HAP-1 (cell line): ENCODE results near the gene FBXL16.
A peak's percentile ranks its signal among the peaks of the same experiment; 100 is the strongest.

ENCODE experiments used
- DNase-seq, 2 experiments: peaks; one replicate each; pipeline ENCODE4 v3.0.0-alpha.2; 2016 to 2020; ENCODE audit warnings: low spot score in 2 of 2
- H3K27me3 ChIP-seq: fragments of 250-450 bp; sonication (Bioruptor Pico); 2 replicates; pipeline ENCODE4 v1.5.1; 2020; ENCODE audit warnings: low read depth, mild to moderate bottlenecking, moderate library complexity
- H3K36me3 ChIP-seq: fragments of 250-450 bp; sonication (Bioruptor Pico); replicated peaks from 2 replicates; pipeline ENCODE4 v1.5.1; 2020; ENCODE audit warnings: mild to moderate bottlenecking
- H3K4me1 ChIP-seq: fragments of 250-450 bp; sonication (Bioruptor Pico); 2 replicates; pipeline ENCODE4 v1.5.1; 2020; ENCODE audit warnings: mild to moderate bottlenecking
- H3K4me3 ChIP-seq: fragments of 250-450 bp; sonication (Bioruptor Pico); 2 replicates; pipeline ENCODE4 v1.5.1; 2020; ENCODE audit warnings: mild to moderate bottlenecking, moderate library complexity
- H3K9me3 ChIP-seq: fragments of 250-450 bp; sonication (Bioruptor Pico); 2 replicates; pipeline ENCODE4 v1.5.1; 2020; ENCODE audit warnings: mild to moderate bottlenecking, moderate library complexity
- in situ Hi-C: fragments of 300-500 bp; cut with MboI; formaldehyde crosslinking; loops from 3 replicates; pipeline ENCODE4 v1.14.3; 2020; ENCODE audit warnings: low sequenced_read_pairs, inconsistent platforms, mixed read lengths

The FBXL16 gene

DNA sequence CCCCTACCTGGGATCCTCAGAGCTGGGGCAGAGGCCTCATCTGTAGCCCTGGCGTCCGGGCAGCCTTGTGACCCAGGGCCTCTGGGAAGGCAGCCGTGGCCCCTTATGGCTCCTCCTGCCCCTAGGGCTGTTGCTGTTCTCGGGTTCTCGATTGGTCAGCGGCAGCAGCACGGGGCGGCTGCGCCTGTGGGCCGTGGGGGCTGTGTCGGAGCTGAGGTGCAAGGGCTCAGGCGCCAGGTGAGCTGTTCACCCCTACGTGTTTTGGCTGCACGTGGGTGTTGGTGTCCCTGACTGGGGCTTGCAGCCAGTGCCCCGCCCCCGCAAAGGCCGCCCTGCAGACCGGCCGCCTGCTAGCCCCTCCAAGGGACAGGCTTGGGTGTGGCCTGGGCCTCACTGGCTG is 43.5 kb downstream of the FBXL16 start:
- in situ Hi-C loops = no loop called here
- no peaks in the 10 kb centered on the region for H3K27me3 ChIP-seq
- H3K9me3 ChIP-seq = no peaks in the 10 kb centered on the region
- H3K4me3 ChIP-seq = no peak overlapping the region
- H3K4me1 ChIP-seq = no peaks in the 10 kb centered on the region
- DNase-seq = no peak
- peaks cover 29% of the 10 kb centered on the region; the same call in 1 of the 2 replicates for H3K36me3 ChIP-seq

DNA sequence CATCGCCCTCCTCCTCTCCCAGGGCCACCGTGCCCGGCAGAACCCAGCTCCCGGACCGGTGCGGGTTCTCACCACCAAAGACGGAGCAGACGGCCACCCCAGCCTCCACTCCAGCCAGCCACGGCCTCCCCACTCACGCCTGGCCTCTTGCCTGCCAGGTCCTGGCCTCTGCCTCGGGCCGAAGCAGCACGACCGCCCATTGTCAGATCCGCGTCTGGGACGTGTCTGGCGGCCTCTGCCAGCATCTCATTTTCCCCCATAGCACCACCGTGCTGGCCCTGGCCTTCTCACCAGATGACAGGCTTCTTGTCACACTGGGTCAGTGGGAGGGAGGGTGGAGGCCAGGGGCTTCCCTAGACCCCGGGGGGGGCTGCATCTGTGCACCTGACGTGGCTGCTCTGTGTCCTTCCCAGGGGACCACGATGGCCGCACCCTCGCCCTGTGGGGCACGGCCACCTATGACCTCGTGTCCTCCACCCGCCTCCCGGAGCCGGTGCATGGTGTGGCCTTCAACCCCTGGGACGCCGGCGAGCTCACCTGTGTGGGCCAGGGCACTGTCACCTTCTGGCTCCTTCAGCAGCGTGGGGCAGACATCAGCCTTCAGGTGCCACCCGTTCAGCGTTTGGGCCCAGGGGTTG is 44.3 kb downstream of the FBXL16 start:
- Histone ChIP-seq H3K9me3 (no peaks in the 10 kb centered on the region), H3K27me3 (no peaks in the 10 kb centered on the region), H3K4me3 (no peak overlapping the region), H3K36me3 (peaks cover 35% of the 10 kb centered on the region; the same call in 1 of the 2 replicates), H3K4me1 (no peaks in the 10 kb centered on the region)
- no peak for DNase-seq
- in situ Hi-C loops = no loop called here

DNA sequence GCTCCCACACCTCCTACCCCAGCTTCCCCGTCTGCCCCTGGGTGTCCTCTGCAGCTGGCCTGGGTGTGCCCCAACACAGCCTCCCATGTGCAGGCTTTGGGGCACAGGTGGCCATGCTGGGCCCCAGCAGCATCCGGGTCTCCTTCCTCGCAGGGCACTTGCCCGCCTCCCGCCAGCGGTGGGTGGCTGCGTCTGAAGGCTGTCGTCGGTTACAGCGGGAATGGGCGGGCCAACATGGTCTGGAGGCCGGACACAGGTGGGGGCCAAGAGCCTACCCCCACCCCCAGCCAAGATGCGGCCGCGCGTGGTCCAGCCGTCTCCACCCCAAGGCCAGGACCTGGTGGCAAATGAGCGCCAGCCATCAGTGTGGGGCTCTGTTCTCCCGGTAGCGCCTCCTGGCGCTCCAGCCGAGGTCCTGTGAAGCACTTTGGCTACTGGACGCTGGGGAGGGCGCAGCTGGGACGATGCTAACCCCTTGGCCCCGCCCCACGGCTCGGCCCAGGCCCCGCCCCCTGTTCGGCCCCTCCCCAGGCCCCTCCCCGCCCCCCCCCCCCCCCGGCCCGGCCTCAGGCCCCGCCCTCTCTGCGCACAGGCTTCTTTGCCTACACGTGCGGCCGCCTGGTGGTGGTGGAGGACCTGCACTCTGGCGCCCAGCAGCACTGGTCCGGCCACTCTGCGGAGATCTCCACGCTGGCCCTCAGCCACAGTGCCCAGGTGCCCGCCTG is 45.0 kb downstream of the FBXL16 start:
- no peaks in the 10 kb centered on the region for H3K4me1 ChIP-seq
- DNase-seq = peak; percentile 62 to 86
- no peak overlapping the region for H3K4me3 ChIP-seq
- H3K9me3 ChIP-seq = no peaks in the 10 kb centered on the region
- H3K27me3 ChIP-seq = no peaks in the 10 kb centered on the region
- H3K36me3 ChIP-seq = peaks cover 35% of the 10 kb centered on the region; the same call in 1 of the 2 replicates
- in situ Hi-C loops = no loop called here

DNA sequence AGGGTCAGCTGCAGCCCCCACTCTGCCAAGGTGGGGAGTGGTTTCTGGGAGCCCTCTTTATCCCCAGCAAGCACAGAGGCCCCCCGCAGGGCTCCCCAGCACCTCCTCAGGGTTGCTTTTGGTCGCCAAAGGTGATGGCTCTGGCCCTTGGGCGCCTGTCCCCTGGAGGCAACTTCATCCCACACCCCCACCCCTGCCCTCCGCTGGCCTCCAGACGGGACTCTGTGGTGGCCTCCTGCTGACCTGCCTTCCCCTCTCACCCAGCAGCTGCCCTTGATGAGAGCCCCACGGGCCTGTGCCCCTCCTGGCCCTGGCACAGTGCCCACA is 45.5 kb downstream of the FBXL16 start:
- H3K4me3 ChIP-seq = no peak overlapping the region

DNA sequence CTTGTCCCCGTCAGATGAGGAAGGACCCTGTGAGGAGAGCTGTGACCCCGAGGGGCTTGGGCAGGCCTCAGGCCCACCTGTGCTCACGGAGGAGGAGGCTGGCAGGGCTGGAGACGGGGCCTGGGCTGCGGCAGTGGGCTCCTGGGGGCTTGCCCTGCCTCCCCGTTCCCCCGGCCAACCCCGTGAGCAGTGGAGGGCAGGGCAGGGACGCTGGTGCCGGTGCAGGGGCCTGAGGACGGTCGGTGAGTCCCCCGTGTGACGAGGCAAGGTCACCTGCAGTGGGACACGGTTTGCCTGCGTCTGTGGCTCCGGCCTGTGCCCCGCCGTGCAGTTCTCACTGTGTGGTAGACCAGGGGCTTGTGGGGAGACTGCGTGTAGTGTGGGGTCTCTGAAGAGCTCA is 46.0 kb downstream of the FBXL16 start:
- in situ Hi-C loops = no loop called here
- Histone ChIP-seq H3K36me3 (peaks cover 40% of the 10 kb centered on the region), H3K9me3 (no peaks in the 10 kb centered on the region), H3K27me3 (no peaks in the 10 kb centered on the region), H3K4me1 (no peaks in the 10 kb centered on the region), H3K4me3 (no peak overlapping the region)
- no peak for DNase-seq

More for the DNA sequence above, 45.5 kb downstream of the FBXL16 start:
- Histone ChIP-seq H3K9me3 (no peaks in the 10 kb centered on the region), H3K36me3 (peaks cover 37% of the 10 kb centered on the region; the same call in 1 of the 2 replicates), H3K27me3 (no peaks in the 10 kb centered on the region), H3K4me1 (no peaks in the 10 kb centered on the region)
- in situ Hi-C loops = no loop called here
- DNase-seq = no peak

DNA sequence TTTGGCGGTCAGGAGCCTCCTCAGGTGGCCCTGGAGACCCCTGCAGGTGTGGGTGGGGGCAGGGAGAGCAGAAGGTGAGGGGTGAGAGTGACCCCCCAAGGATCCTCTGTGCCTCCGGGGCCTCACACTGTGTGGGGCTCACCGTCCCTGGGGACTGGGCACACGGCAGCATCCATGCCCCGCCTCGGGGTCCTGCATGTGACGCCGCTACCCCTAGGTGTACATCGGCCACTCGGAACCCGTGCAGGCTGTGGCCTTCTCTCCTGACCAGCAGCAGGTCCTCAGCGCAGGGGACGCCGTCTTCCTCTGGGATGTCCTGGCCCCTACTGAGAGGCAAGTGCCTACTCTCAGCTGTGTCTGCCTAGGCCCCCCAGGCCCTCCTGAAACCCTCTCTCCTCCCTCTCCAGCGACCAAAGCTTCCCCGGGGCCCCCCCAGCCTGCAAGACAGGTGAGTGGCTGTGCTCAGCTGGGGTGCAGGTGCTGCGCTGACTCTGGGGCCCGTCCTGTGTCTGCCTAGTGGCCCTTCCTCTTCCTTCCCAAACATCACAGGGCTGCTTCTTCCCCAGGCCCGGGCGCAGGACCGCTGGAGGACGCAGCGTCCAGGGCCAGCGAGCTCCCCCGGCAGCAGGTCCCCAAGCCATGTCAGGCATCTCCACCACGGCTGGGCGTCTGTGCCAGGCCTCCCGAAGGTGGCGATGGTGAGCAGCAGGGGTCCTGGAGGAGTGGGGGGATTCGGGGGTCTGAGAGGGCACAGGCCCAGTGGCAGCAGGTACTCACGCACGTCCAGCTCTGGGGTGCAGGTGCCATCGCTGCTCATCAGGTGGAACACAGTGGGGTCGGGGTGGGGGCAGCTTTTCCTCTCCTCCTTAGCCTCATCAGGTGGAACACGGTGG is 46.7 kb downstream of the FBXL16 start:
- in situ Hi-C loops = no loop called here
- H3K4me3 ChIP-seq = no peak overlapping the region
- H3K36me3 ChIP-seq = peaks cover 41% of the 10 kb centered on the region
- H3K27me3 ChIP-seq = no peaks in the 10 kb centered on the region
- H3K9me3 ChIP-seq = no peaks in the 10 kb centered on the region
- H3K4me1 ChIP-seq = no peaks in the 10 kb centered on the region
- no peak for DNase-seq

DNA sequence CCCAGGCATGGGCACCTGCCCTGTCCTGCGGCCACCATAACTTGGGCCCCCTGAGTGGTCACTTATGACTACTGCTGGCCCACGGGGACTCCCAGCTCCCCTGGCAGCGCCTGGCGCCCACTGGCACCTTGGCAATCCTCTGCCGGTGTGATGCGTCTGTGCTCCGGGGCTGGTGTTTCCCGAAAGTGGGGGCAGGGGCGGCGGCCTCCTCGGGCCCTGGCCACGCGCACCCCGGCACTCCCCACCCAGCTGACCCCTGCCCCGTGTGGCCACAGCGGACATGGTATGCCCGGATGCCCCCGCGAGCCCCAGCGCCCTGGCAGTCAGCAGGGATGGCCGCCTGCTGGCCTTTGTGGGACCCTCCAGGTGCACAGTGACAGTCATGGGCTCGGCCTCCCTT is 48.1 kb downstream of the FBXL16 start:
- no peaks in the 10 kb centered on the region for H3K9me3 ChIP-seq
- in situ Hi-C loops = no loop called here
- no peaks in the 10 kb centered on the region for H3K4me1 ChIP-seq
- H3K27me3 ChIP-seq = no peaks in the 10 kb centered on the region
- H3K36me3 ChIP-seq = peaks cover 43% of the 10 kb centered on the region
- no peak for DNase-seq
- no peak overlapping the region for H3K4me3 ChIP-seq

DNA sequence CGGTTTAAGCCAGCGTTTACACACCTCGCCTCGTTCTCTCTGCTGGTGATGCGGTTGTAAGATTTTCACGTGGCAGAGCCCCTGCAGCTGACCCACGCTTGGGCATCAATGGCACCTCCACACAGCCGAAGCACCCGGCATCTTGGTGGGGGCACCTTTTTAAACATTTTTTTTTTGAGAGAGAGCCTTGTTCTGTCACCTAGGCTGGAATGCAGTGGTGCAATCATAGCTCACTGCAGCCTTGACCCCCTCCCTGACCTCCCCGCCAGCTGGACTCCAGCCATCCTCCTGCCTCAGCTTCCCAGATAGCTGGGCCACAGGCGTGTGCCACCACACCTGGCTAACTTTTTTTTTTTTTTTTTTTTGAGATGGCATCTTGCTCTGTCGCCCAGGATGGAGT is 51.6 kb downstream of the FBXL16 start:
- Histone ChIP-seq H3K9me3 (no peaks in the 10 kb centered on the region), H3K27me3 (no peaks in the 10 kb centered on the region), H3K36me3 (peaks cover 36% of the 10 kb centered on the region), H3K4me3 (no peak overlapping the region), H3K4me1 (peaks cover 6% of the 10 kb centered on the region)
- in situ Hi-C loops = no loop called here
- DNase-seq = no peak

DNA sequence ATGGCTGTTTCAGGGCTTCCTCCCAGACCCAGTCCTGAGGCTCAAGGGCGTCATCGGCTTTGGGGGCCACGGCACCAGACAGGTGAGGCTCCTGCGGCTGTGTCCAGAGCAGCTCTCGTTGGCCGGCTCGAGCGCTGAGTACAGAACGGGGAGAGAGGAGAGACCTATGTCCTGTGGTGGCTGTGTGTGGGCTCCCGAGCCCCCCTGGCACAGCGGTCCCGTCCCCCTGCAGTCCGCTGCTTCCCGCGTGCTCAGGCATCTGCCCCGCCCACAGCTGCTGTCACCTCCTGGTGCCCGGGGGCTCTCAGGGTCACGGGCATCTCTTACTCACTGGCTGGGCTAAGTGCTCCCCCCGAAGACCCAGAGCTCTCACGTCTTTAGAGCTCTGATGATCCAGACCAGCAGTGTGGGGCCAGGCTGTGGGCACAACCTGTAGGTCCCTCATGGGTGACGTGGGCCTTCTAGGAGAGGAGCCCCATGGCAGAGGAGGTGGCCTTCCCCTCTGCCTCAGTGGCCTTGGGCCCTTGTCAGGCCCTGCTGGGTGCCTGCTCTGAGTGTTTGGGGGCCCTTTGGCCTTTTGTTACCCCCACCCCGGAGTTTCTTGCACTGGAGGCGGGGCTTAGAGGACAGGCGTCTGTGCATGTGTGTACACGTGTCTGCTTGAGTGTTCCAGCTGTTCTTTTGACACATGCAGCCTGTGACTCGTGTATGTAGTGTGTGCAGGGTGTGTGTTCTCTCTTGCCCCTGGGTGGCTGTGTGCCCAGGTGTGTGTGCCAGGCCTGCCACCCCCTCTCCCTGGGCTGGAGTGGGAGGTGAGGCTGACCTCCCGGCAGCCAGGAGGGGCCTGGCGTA is 52.9 kb downstream of the FBXL16 start:
- Histone ChIP-seq H3K9me3 (no peaks in the 10 kb centered on the region), H3K4me1 (peaks cover 13% of the 10 kb centered on the region), H3K4me3 (no peak overlapping the region), H3K27me3 (no peaks in the 10 kb centered on the region), H3K36me3 (peaks cover 27% of the 10 kb centered on the region)
- no peak for DNase-seq
- in situ Hi-C loops = no loop called here

DNA sequence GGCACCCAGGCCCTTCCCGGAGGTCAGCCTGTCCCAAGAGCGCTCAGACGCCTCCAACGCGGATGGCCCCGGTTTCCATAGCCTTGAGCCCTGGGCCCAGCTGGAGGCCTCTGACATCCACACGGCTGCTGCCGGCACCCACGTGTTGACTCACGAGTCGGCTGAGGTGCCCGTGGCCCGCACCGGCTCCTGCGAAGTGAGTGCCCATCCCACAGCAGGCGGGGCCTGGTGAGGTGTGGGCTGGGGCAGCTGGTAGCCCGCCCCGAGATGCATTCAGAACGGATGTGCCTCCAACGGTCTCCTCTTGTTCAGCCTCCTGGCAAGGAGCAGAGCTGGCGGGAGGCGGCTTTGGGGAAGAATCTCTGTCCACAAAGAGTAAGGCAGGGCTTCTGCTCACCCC is 53.8 kb downstream of the FBXL16 start:
- H3K36me3 ChIP-seq = peaks cover 20% of the 10 kb centered on the region

DNA sequence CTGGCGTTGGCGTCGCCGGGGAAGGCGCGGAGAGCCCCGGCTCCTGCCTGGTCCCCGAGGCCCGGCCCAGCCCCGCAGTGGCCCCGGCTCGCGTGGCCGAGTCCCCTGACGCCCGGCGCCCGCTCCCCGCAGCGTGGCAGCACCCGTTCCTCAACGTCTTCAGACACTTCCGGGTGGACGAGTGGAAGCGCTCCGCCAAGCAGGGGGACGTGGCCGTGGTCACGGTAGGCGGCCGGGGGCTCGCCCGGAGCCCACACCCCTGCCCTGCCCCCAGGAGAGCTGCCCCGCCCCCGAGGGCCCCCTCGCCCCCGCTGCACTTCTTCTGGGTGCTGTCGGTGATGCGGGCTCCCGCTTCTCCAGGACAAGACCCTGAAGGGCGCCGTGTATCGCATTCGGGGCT is 56.0 kb downstream of the FBXL16 start:
- H3K4me3 ChIP-seq = peak overlapping the region; percentile 47
- in situ Hi-C loops = no loop called here
- no peaks in the 10 kb centered on the region for H3K27me3 ChIP-seq
- peaks cover 21% of the 10 kb centered on the region for H3K36me3 ChIP-seq
- peak in 1 of 2 experiments; percentile 45 for DNase-seq
- H3K4me1 ChIP-seq = peaks cover 13% of the 10 kb centered on the region
- no peaks in the 10 kb centered on the region for H3K9me3 ChIP-seq

More for the DNA sequence above, 53.8 kb downstream of the FBXL16 start:
- in situ Hi-C loops = no loop called here
- Histone ChIP-seq H3K27me3 (no peaks in the 10 kb centered on the region), H3K4me3 (no peak overlapping the region), H3K9me3 (no peaks in the 10 kb centered on the region), H3K4me1 (peaks cover 13% of the 10 kb centered on the region)
- no peak for DNase-seq

DNA sequence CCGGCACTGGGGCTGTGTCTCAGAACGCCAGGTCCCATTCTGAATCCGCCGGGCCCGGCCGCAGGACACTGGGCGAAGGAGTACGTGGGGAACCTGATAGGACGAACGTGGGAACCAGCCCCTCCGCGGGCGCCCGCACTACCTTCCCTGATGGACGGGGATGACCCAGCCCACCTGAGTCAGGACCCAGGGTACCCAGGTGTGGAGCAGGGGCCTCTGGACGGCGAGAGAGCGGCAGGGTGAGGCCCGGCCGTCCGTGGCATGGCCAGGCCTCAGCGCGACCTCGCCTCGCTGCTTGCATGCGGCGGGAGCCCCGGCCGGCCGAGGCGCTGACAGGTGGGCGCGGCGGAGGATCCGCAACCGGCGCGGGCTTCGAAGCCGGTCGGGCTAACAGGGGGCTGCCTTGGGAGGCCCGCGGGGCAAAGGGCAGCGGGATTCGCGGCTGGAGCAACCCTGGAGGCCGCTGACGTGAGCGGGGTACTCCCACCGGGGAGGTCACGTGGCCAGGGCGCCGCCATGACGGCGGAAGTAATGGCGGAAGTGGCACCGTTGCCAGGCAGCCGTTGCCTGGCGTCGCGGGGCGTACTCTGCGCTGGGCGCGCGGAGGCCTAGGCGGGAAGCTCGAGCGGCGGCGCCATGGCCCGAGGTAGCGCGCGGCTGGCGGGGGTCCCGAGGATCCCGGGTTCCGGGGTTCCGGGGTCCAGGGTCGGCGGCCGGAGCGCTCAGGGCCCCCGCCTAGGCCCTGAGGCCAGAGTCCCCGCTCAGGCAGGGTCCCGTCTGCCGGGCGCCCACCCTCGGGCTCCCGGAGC is 56.6 kb downstream of the FBXL16 start, which contains the start of gene WDR90:
Gene WDR90 (plus strand): TSS at position 585 of the 809 bp plus-strand sequence. CDS start 52 bp downstream, at position 637.
- peaks cover 25% of the 10 kb centered on the region for H3K36me3 ChIP-seq
- peak within 1 kb of the TSS; percentile 47 for H3K4me3 ChIP-seq
- H3K27me3 ChIP-seq = no peaks in the 10 kb centered on the region
- in situ Hi-C loops = no loop called here
- H3K9me3 ChIP-seq = no peaks in the 10 kb centered on the region
- peak; percentile 88 to 96 for DNase-seq
- peaks cover 13% of the 10 kb centered on the region for H3K4me1 ChIP-seq
